A549 (cell line): ENCODE data around the gene TEKT3. TPM values are rescaled to one million over a fixed set of nuclear protein-coding genes. Genes with fewer than 3 reads are reported as not detected.
A peak's percentile ranks its signal among the peaks of the same experiment; 100 is the strongest.

Experiments used
- BHLHE40 ChIP-seq: IDR thresholded peaks from 2 replicates; pipeline ENCODE4 v1.6.1; 2012; ENCODE audit warnings: low read depth, low read length, inconsistent platforms
- CBX2 ChIP-seq: fragments of 200-600 bp; sonication (generic); IDR thresholded peaks from 2 replicates; pipeline ENCODE4 v1.6.1; 2016; ENCODE audit warnings: low read depth, mild to moderate bottlenecking, borderline replicate concordance
- CHD2 ChIP-seq: fragments of 150-350 bp; IDR thresholded peaks from 2 replicates; pipeline ENCODE4 v1.6.1; 2014; ENCODE audit warnings: low read length; ENCODE audit not compliant: partially characterized antibody
- ELK1 ChIP-seq: fragments of 150-350 bp; IDR thresholded peaks from 2 replicates; pipeline ENCODE4 v1.6.1; 2014; ENCODE audit warnings: low read depth, mild to moderate bottlenecking, low read length
- FOSB ChIP-seq: fragments of 250-450 bp; sonication (Bioruptor Pico); IDR thresholded peaks from 2 replicates; pipeline ENCODE4 v1.5.0; 2020; ENCODE audit warnings: mild to moderate bottlenecking, moderate library complexity
- FOSL2 ChIP-seq, 2 experiments: fragments of 450-650 bp in 1 of 2; fragments of >200 bp in 1 of 2; sonication (Bioruptor Twin) in 1 of 2; formaldehyde crosslinking; IDR thresholded peaks; 2 replicates each; pipeline versions ENCODE4 v1.5.0 to v1.6.1; 2016 to 2020; ENCODE audit warnings: mild to moderate bottlenecking in 1 of 2, moderate library complexity in 1 of 2
- GATA3 ChIP-seq: IDR thresholded peaks from 2 replicates; pipeline ENCODE4 v1.6.1; 2012; ENCODE audit warnings: borderline replicate concordance
- HDAC2 ChIP-seq: fragments of 200-600 bp; sonication (generic); IDR thresholded peaks from 2 replicates; pipeline ENCODE4 v1.6.1; 2016
- JUNB ChIP-seq: fragments of >200 bp; sonication (Bioruptor Twin); formaldehyde crosslinking; IDR thresholded peaks from 2 replicates; pipeline ENCODE4 v1.6.1; 2016
- KDM5A ChIP-seq: fragments of 200-600 bp; sonication (generic); IDR thresholded peaks from 2 replicates; pipeline ENCODE4 v1.6.1; 2016; ENCODE audit warnings: antibody characterized with exemption, mild to moderate bottlenecking
- MAX ChIP-seq: IDR thresholded peaks from 2 replicates; pipeline ENCODE4 v1.6.1; 2012
- MYC ChIP-seq: IDR thresholded peaks from 2 replicates; pipeline ENCODE4 v1.6.1; 2012; ENCODE audit warnings: mild to moderate bottlenecking, inconsistent platforms, low read length, improper control_type of control experiment, borderline replicate concordance
- NPAS2 ChIP-seq: fragments of 250-450 bp; sonication (Bioruptor Pico); IDR thresholded peaks from 2 replicates; pipeline ENCODE4 v1.8.0; 2022; ENCODE audit warnings: mild to moderate bottlenecking, moderate library complexity, borderline replicate concordance
- NR3C1 ChIP-seq: fragments of >200 bp; sonication (Bioruptor Twin); formaldehyde crosslinking; IDR thresholded peaks from 3 replicates; pipeline ENCODE4 v1.6.1; 2017
- PHF8 ChIP-seq: fragments of 200-600 bp; sonication (generic); IDR thresholded peaks from 2 replicates; pipeline ENCODE4 v1.6.1; 2016; ENCODE audit warnings: low read depth, mild to moderate bottlenecking, antibody characterized with exemption, moderate library complexity, borderline replicate concordance
- POLR2AphosphoS2 ChIP-seq: conservative IDR thresholded peaks from 2 replicates; pipeline ENCODE4 v1.6.1; 2012; ENCODE audit warnings: low read length, improper control_type of control experiment, inconsistent platforms
- RAD21 ChIP-seq, 2 experiments: fragments of >200 bp in 1 of 2; sonication (Bioruptor Twin) in 1 of 2; formaldehyde crosslinking in 1 of 2; IDR thresholded peaks in 1 of 2; conservative IDR thresholded peaks in 1 of 2; 2 replicates in 1 of 2; 3 replicates in 1 of 2; pipeline ENCODE4 v1.6.1; 2012 to 2018; ENCODE audit warnings: inconsistent platforms in 1 of 2
- RARB ChIP-seq: fragments of 250-450 bp; sonication (Bioruptor Pico); IDR thresholded peaks from 2 replicates; pipeline ENCODE4 v1.8.0; 2021; ENCODE audit warnings: mild to moderate bottlenecking, moderate library complexity
- RCOR1 ChIP-seq: fragments of 150-350 bp; IDR thresholded peaks from 2 replicates; pipeline ENCODE4 v1.6.1; 2014; ENCODE audit warnings: antibody characterized with exemption, low read length, low read depth
- RFX5 ChIP-seq: fragments of 450-650 bp; IDR thresholded peaks from 2 replicates; pipeline ENCODE4 v1.7.1; 2014; ENCODE audit warnings: antibody characterized with exemption, mild to moderate bottlenecking, moderate library complexity
- SMC3 ChIP-seq: fragments of >200 bp; sonication (Bioruptor Twin); formaldehyde crosslinking; IDR thresholded peaks from 3 replicates; pipeline ENCODE4 v1.6.1; 2018; ENCODE audit warnings: inconsistent platforms
- TFCP2L1 ChIP-seq: fragments of 250-450 bp; sonication (Bioruptor Pico); IDR thresholded peaks from 2 replicates; pipeline ENCODE4 v1.5.0; 2021; ENCODE audit warnings: mild to moderate bottlenecking
- ZC3H11A ChIP-seq: fragments of 450-650 bp; IDR thresholded peaks from 2 replicates; pipeline ENCODE4 v1.6.1; 2014; ENCODE audit warnings: antibody characterized with exemption, mild to moderate bottlenecking
- ZFP36 ChIP-seq: fragments of 450-650 bp; IDR thresholded peaks from 2 replicates; pipeline ENCODE4 v1.6.1; 2014; ENCODE audit warnings: borderline replicate concordance; ENCODE audit not compliant: partially characterized antibody
- ZNF302 ChIP-seq: fragments of 250-450 bp; sonication (Bioruptor Pico); IDR thresholded peaks from 2 replicates; pipeline ENCODE4 v1.9.0; 2021; ENCODE audit warnings: inconsistent platforms, mild to moderate bottlenecking, moderate library complexity
- polyA plus RNA-seq, 4 experiments: library from polyadenylated mRNA; depleted of rRNA in 3 of 4; stranded (reverse); fragments of >200 nt; fragmentation: RNase III in 1 of 4; extraction: RNeasy Plus Mini Kit Qiagen cat#74134 plus additional on column Dnase treatment in 1 of 4; gene quantifications; 2 replicates in 3 of 4; 3 replicates in 1 of 4; pipeline ENCODE4 v1.2.3, GENCODE V29; 2011 to 2017
- TF ChIP-seq, protein P1 (sequence below): fragments of 200-600 bp; sonication (generic); IDR thresholded peaks from 2 replicates; pipeline ENCODE4 v1.6.1; 2016; ENCODE audit warnings: antibody characterized with exemption, mild to moderate bottlenecking, moderate library complexity

TEKT3 gene
- polyA plus RNA-seq, 2 of the 4 experiments (the other 2 are of a cell fraction) = 0.17 to 0.21 TPM

DNA sequence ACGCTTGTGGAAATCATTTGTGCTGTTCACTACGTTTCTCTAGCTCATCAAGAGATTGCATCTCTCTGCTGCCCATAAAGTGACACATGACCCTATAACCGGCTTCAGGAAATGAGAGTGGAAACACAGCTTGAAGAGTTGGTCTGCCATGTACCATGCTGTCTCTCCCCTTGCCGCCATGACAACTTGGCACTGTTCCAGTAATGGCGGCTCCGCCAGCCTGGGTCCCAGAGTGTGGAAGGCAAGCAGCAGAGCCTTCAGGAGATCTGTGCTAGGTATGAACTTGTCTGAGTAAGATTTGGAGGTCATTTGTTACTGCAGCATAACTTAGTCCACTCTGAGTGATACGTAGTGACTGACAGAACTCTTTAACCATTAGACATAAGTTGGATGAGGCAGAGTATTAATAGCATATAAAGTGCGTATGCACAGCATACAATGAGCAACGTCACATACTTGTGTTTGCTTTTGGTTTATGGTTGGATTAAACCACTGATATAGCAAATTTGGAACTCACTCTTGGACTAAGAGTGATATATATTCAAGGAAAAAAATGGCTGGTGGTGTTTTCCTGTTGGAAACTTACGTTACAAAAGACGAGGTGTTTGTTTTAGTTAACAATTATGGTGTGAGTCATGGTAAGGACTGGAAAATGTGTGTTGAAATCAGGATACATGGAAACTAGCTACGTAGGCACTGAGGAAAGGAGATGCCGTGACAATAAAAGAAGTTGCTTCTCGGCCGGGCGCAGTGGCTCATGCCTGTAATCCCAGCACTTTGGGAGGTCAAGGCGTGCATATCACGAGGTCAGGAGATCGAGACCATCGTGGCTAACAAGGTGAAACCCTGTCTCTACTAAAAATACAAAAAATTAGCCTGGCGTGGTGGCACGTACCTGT lies 51.9 kb downstream of the TEKT3 start (continued):
- TF ChIP-seq ZC3H11A (no peak), BHLHE40 (no peak), HDAC2 (no peak), ZNF302 (CRISPR knock-in tag) (0 out of 2 replicates have a peak, but pooled peaks have one; percentile 44), ELK1 (no peak), RARB (no peak), POLR2AphosphoS2 (no peak), TFCP2L1 (CRISPR knock-in tag) (no peak), MAX (peak; percentile 83), SMC3 (peak; percentile 35; the same call in 2 of the 3 replicates), NPAS2 (no peak), RAD21 (conservative IDR thresholded peaks at IDR 0.05 in 1 of 2, IDR thresholded peaks at IDR 0.05 in 1 of 2) (peak in 1 of 2 experiments; percentile 12; a peak in 2 of 5 replicates), MYC (no peak), RFX5 (peak; percentile 93), CBX2 (no peak), CHD2 (no peak), FOSL2 (IDR thresholded peaks at IDR 0.05) (peak; percentile 92), FOSL2 (CRISPR knock-in tag; IDR thresholded peaks at IDR 0.05) (peak; percentile 98), KDM5A (no peak), FOSB (peak; percentile 72; the same call in 1 of the 2 replicates), RCOR1 (no peak), PHF8 (no peak), ZFP36 (peak; percentile 1), GATA3 (peak; percentile 91), JUNB (peak; percentile 97), NR3C1 (no peak)
- TF ChIP-seq, protein P1, sequence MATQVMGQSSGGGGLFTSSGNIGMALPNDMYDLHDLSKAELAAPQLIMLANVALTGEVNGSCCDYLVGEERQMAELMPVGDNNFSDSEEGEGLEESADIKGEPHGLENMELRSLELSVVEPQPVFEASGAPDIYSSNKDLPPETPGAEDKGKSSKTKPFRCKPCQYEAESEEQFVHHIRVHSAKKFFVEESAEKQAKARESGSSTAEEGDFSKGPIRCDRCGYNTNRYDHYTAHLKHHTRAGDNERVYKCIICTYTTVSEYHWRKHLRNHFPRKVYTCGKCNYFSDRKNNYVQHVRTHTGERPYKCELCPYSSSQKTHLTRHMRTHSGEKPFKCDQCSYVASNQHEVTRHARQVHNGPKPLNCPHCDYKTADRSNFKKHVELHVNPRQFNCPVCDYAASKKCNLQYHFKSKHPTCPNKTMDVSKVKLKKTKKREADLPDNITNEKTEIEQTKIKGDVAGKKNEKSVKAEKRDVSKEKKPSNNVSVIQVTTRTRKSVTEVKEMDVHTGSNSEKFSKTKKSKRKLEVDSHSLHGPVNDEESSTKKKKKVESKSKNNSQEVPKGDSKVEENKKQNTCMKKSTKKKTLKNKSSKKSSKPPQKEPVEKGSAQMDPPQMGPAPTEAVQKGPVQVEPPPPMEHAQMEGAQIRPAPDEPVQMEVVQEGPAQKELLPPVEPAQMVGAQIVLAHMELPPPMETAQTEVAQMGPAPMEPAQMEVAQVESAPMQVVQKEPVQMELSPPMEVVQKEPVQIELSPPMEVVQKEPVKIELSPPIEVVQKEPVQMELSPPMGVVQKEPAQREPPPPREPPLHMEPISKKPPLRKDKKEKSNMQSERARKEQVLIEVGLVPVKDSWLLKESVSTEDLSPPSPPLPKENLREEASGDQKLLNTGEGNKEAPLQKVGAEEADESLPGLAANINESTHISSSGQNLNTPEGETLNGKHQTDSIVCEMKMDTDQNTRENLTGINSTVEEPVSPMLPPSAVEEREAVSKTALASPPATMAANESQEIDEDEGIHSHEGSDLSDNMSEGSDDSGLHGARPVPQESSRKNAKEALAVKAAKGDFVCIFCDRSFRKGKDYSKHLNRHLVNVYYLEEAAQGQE = no peak
